ENCODE results near the gene R3HDM1.

GRCh38 chr2:135728064-135728743 lies 196.9 kb downstream of the R3HDM1 start:
- no peak for TF ChIP-seq POLR2A (IDR thresholded peaks at IDR 0.05)
- TF ChIP-seq CTCF (IDR thresholded peaks at IDR 0.05) = no peak
